GM19025 (cell line): Measurements from ENCODE around the gene PDE4A.

Experiments
- ATAC-seq: cut with Tn5 transposase; IDR thresholded peaks from one replicate; pipeline ENCODE4 v1.9.1; 2021; ENCODE audit warnings: mild to moderate bottlenecking, low read depth, moderate library complexity; ENCODE audit not compliant: unreplicated experiment

The PDE4A gene

DNA sequence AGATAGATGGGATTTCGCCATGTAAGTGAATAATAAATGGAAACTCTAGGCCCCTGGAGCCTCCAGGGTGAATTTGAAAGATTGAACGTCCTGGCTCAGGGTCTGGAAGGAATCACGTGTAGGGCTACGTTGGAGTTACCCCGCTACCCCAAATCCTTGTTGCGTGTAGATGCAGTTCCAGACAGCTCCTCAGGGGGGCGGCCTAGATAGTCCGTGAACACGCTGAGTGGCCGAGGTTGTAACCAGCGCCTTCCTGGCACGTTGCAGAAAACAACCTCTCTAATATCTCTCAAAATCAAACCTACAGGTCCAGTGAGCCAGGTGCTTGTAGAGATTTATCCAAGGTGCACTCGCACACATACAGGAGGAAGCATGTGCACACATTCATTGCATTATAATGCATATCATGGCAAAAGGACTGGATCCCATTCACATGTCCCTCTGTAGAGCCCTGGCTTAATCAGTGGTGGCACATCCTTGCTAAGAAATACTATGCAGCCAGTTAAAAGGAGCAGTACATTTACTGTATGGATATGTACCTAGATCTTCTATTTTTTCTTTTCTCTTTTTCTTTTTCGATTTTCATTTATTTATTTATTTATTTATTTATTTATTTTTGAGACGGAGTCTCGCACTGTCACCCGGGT lies 85.4 kb downstream of the PDE4A start:
- ATAC-seq: no peak

DNA sequence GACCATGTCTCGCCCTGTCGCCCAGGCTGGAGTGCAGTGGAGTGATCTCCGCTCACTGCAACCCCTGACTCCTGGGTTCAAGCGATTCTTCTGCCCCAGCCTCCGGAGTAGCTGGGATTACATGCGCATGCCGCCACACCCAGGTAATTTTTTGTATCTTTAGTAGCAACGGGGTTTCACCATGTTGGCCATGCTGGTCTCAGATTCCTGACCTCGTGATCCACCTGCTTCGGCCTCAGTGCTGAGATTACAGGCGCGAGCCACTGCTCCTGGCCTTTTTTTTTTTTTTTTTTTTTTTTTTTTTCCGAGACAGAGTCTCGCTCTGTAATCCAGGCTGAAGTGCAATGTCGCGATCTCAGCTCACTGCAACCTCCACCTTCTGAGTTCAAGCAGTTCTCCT lies 87.7 kb downstream of the PDE4A start:
- ATAC-seq: no peak

- no peak for ATAC-seq
Observed at GRCh38 chr19:10508707-10509106, 88.4 kb downstream of the PDE4A start.

DNA sequence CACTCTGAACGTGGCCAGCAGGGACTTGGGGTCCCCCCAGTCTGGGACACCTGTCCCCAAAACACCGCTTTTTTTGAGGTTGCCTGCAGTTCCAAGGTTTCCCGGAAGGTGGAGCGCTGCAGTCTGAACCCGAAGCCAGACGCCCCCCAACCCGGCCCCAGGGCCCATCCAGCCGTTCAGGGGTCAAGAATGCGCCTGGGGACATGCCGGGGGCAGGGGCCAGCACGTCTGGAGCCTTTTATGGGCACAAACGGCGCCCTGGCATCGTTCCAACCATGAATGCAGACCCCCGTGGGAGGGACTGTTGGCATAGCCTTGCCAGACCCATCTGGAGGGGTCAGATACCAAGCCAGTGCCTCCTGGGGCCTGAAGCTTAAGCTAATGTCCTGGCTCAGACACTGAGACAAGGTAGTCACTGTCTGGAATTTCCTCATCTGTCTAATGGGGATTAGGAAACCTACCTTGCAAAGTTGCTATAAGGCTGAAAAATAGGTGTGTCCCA lies 90.0 kb downstream of the PDE4A start:
- ATAC-seq: no peak

- ATAC-seq: no peak
Observed at GRCh38 chr19:10513223-10513622, 92.9 kb downstream of the PDE4A start.

DNA sequence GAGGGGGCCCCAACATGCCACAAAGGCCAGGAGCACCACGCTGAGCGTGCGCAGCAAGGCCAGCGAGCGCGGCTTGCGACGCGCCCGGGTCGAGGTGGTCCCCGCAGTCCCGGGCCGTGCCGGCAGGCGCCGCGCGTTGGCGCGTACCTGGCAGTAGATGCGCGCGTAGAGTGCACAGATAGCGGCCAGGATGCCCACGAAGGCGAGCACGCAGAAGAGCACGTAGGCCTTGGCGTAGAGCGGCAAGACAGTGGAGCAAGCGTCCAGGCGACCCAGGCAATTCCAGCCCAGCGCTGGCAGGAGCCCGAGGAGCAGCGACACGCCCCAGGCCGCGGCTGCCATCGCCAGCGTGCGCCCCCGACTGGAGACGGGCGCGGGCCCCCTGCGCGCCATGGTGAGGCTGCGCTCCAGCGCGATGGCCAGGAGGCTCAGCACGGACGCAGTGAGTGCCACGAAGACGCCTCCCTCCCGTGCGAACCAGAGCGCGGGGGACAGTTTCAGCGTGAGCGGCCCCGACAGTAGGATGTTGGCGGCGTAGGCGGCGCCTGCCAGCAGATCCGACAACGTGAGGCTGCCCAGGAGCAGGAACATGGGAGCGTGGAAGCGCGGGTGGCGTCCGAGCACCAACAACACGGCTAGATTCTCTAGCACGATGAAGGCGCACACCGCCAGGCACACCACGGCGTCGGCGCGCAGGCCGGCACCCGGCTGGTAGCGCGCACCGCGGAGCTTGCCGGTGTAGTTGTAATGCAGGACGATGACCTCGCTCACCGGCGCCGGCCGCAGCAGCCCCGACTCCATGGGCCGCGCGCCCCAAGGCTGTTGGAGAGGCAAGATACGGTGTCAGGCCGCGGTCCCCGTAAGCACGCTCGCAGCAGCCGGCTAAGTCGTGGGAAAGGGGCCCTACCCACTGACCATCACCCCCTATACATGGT lies 94.1 kb downstream of the PDE4A start:
- no peak for ATAC-seq

GRCh38 chr19:10516064-10516385 lies 95.7 kb downstream of the PDE4A start:
- ATAC-seq: no peak

GRCh38 chr19:10516671-10517286 lies 96.4 kb downstream of the PDE4A start:
- no peak for ATAC-seq

DNA sequence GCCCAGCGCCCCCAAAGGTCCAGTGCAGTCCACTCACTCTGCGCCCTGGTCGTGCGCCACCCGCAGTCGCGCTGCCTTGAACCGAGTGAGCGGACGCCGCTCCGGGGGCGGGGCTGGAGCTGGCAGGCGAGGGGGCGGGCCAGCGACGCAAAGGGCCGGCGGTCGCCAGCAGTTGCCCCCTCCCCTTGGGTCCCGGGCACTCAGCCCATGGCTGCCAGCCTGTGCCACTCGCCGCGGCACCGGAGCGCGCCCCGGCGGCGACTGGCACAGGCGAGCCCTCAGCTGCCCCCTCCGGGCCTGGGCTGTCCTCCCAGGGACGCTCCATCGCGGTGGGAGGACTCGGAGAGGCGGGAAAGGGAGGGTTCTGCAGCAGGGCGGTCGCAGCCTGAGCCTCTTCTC lies 97.0 kb downstream of the PDE4A start, which contains the start of gene S1PR5:
TSS of gene S1PR5 (minus strand) at position 87 of the 399 bp plus-strand sequence. CDS start 2,436 bp downstream, outside the sequence.
- ATAC-seq: no peak

- no peak for ATAC-seq
Observed at GRCh38 chr19:10517760-10518443, 97.6 kb downstream of the PDE4A start.

DNA sequence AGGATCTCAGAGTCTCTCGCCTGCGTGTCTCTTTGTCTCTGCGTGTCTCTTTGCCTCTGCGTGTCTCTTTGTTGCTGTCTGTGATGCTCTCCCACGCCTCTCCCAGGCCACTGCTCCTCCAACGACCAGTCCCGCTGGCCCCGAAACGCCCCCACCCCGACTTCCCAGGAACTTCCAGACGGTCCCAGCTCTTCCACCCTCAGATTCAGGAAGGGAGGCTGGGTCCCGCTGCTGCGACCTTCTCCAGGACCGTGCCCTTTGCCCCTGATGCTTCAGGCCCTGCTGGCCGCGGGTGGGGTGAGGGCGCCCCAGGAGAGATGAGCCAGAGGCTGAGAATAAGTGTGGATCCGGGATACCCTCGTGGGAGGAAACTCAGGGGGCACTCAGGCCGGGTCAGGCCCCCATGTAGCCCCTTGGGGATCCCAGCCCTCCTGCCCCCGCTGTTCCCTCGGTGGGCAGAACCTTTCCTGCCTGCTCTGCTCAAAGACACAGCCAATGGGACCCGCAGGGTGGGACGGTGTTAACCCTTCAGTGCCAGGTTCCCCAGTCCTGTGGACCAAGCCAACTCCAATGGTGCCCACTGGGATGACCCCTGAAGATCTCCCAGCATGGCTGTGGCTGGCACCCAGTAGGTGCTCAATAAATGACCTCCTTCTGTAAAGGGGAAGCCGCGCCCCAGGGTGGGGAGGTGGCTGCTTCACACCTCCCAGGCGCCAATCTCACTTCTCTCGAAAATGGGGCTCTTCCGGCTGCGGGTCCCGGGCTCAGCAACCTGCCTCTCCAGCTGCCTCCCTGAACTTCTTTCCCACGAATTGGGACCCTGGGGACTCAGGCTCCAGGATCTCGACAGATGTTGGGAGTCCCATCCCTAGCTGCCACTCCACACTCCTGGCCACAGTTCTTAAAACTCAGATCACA lies 98.4 kb downstream of the PDE4A start:
- ATAC-seq: no peak
